Prostate gland (tissue), 2 donors: Measurements from ENCODE around the gene COA5. TPM values are rescaled to one million over a fixed set of nuclear protein-coding genes. Genes with fewer than 3 reads are reported as not detected.

Experiments used
- DNase-seq: peaks from one replicate; pipeline ENCODE4 v3.0.0-alpha.2; 2019; ENCODE audit warnings: low spot score
- H3K27ac ChIP-seq, 2 donors: fragments of 200-600 bp; sonication (generic); 2 replicates each; pipeline ENCODE4 v1.5.1; 2017 to 2019
- H3K27me3 ChIP-seq: fragments of 200-600 bp; sonication (generic); replicated peaks from 2 replicates; pipeline ENCODE4 v1.5.1; 2019; ENCODE audit not compliant: insufficient read depth
- H3K36me3 ChIP-seq, 2 donors: fragments of 200-600 bp; sonication (generic); 1 replicate in 1 of 2; 2 replicates in 1 of 2; pipeline versions ENCODE4 v1.5.1 to v1.8.1; 2017 to 2019
- H3K4me1 ChIP-seq: fragments of 200-600 bp; sonication (generic); replicated peaks from 2 replicates; pipeline ENCODE4 v1.5.1; 2019
- H3K4me3 ChIP-seq, 2 donors: fragments of 200-600 bp; sonication (generic); 2 replicates each; pipeline ENCODE4 v1.5.1; 2017 to 2019
- H3K9me3 ChIP-seq: fragments of 200-600 bp; sonication (generic); 2 replicates; pipeline ENCODE4 v1.5.1; 2017
- CTCF ChIP-seq, 4 experiments: fragments of 200-600 bp in 2 of 4; fragments of 450-650 bp in 2 of 4; sonication (generic) in 2 of 4; IDR thresholded peaks; 1 replicate in 3 of 4; 2 replicates in 1 of 4; pipeline ENCODE4 v1.5.1; 2016 to 2019; ENCODE audit warnings: antibody characterized with exemption in 4 of 4, mild to moderate bottlenecking in 2 of 4, moderate library complexity in 2 of 4
- POLR2A ChIP-seq: fragments of 450-650 bp; IDR thresholded peaks from one replicate; pipeline ENCODE4 v1.6.1; 2016; ENCODE audit warnings: antibody characterized with exemption, mild to moderate bottlenecking
- POLR2AphosphoS5 ChIP-seq: sonication (generic); formaldehyde crosslinking; IDR thresholded peaks from one replicate; pipeline ENCODE4 v1.6.1; 2017; ENCODE audit warnings: antibody characterized with exemption
- WGBS: methylation state at CpG from one replicate; pipeline ENCODE4 v1.1.5; 2018; 5-methylcytosine and 5-hydroxymethylcytosine counted together
- intact Hi-C: fragments of 100-400 bp; cut with DNase I; formaldehyde crosslinking; loops from one replicate; pipeline ENCODE4 v1.14.2; 2022
- total RNA-seq, 2 donors: library from RNA; depleted of rRNA; stranded (reverse); fragments of >200 nt; gene quantifications; one replicate each; pipeline ENCODE4 v1.1.0, GENCODE V29; 2016

The COA5 gene
- total RNA-seq, 2 donors from 2014 or later: 34.9 to 41.6 TPM

DNA sequence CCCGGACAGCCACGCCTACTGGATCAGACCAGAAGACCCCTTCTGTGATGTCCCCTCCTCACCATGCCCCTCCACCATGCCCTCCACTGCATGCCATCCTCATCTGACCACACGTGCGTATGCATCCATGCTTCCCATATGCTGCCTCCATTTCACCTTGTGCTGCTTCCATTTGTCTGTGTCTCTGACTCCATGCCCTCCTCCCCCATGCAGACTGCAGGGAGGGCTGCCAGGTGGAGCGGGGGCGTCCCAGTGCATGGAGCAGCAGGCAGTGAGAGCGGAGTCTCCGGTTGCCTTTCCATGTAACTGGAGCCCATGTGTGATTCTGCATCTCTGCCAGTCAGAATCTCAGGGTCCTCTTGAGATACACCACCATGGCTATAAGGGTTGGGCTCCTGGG lies 52.6 kb downstream of the COA5 start:
- Histone ChIP-seq H3K36me3 (peaks cover 0 to 4% of the 10 kb centered on the region in 2 donors), H3K27me3 (no peaks in the 10 kb centered on the region), H3K4me3 (no peak overlapping the region), H3K27ac (no peak overlapping the region), H3K9me3 (no peaks in the 10 kb centered on the region), H3K4me1 (no peaks in the 10 kb centered on the region)
- DNase-seq: no peak
- TF ChIP-seq POLR2AphosphoS5: no peak
- no peak for TF ChIP-seq POLR2A
- no peak for TF ChIP-seq CTCF (IDR thresholded peaks at IDR 0.05)
- WGBS: 93% methylated on average over 8 of the region's 8 CpGs
- intact Hi-C loops: no loop called here

DNA sequence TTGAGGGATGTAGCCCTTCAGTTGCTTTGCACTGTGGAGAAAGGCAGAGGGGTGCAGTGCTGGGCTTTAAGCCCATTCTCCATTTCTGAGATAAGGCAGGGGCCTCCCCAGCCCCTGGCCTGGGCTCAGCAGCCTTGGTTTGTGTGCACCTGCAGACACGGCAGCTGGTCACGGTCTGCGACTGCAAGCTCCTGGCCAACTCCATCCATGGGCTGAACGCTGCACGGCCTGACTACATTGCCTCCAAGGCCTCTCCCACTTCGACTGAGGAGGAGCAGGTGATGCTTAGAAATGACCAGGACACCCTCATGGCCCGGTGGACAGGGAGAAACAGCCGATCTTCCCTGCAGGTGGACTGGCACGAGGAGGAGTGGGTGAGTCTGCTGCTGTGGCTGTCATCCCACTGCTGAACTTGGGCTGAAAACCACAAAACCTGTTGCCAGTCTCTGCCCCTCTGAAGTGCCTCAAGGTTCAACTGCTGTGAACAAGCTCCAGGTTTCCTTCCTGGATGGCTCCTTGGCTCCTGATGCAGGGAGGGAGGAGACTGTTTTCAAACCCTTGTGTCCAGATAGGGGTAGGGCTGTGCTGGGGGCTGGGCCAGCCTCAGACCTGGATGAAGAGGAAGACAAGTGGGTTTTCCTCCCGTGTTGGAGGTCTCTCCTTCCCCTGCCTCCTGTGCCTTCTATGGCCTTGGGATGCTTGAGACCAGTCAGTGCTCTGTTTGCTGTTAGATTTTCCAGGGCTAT lies 54.0 kb downstream of the COA5 start:
- WGBS: 90% methylated on average over 10 of the region's 10 CpGs
- H3K4me3 ChIP-seq: no peak overlapping the region
- H3K9me3 ChIP-seq: no peaks in the 10 kb centered on the region
- peaks cover 0 to 4% of the 10 kb centered on the region in 2 donors for H3K36me3 ChIP-seq
- DNase-seq: no peak
- H3K27me3 ChIP-seq: no peaks in the 10 kb centered on the region
- no peak for TF ChIP-seq POLR2A
- TF ChIP-seq POLR2AphosphoS5: no peak
- TF ChIP-seq CTCF (IDR thresholded peaks at IDR 0.05): no peak
- intact Hi-C loops: no loop called here
- no peak overlapping the region for H3K27ac ChIP-seq
- H3K4me1 ChIP-seq: no peaks in the 10 kb centered on the region

DNA sequence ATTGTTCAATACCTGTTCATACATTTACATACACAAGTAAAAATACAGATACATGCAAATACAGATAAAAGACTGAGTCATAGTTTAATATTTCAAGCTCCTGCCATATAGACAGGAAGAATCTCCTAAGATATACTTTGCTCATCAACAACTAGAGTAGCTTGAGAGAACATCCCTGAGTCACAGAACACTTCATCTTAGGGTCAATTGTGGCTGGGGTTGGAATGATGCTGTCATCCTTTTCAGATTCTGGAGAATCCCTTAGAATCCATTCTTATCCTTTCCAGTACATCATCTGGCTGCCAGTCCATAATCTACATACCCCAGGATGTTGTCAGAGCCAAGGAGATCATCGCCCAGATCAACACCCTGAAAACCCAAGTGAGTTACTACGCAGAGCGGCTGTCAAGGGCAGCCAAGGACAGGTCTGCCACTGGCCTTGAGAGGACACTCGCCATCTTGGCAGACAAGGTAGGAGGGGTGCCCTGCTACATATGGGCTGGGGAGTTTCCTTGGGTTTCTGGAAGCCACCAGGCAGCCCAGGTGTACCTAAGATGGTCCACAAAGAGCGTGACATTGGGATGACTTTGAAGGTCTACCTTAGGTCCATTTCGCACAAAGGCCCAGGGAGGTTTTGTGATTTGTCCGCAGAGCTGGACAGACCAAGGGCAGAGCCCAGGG lies 55.7 kb downstream of the COA5 start:
- TF ChIP-seq POLR2A: no peak
- no peak for TF ChIP-seq CTCF (IDR thresholded peaks at IDR 0.05)
- TF ChIP-seq POLR2AphosphoS5: no peak
- Histone ChIP-seq H3K9me3 (no peaks in the 10 kb centered on the region), H3K27me3 (no peaks in the 10 kb centered on the region), H3K4me1 (no peaks in the 10 kb centered on the region), H3K27ac (no peak overlapping the region), H3K36me3 (peaks cover 0 to 4% of the 10 kb centered on the region in 2 donors), H3K4me3 (no peak overlapping the region)
- WGBS: 93% methylated on average over 7 of the region's 7 CpGs
- intact Hi-C loops: no loop called here
- DNase-seq: no peak

- no peak for DNase-seq
Measured at GRCh38 chr2:98551316-98551715, 57.0 kb downstream of the COA5 start.

More at GRCh38 chr2:98551316-98551715, 57.0 kb downstream of the COA5 start:
- no peak for TF ChIP-seq CTCF (IDR thresholded peaks at IDR 0.05)
- no peak for TF ChIP-seq POLR2A
- no peak for TF ChIP-seq POLR2AphosphoS5
- H3K36me3 ChIP-seq: peaks cover 0 to 4% of the 10 kb centered on the region in 2 donors
- no peaks in the 10 kb centered on the region for H3K4me1 ChIP-seq
- H3K9me3 ChIP-seq: no peaks in the 10 kb centered on the region
- intact Hi-C loops: no loop called here
- WGBS: 96% methylated on average over 6 of the region's 6 CpGs
- no peak overlapping the region for H3K27ac ChIP-seq
- H3K27me3 ChIP-seq: no peaks in the 10 kb centered on the region
- H3K4me3 ChIP-seq: no peak overlapping the region
